GM21717 (cell line): ENCODE data around the gene CPED1.
"Not testable (repeated sequence)": the region's sequence is repeated elsewhere in the genome, so short reads cannot be mapped to it uniquely, and the experiment has no call there.

Experiments used
- ATAC-seq: cut with Tn5 transposase; IDR thresholded peaks from one replicate; pipeline ENCODE4 v1.9.1; 2021; ENCODE audit warnings: mild to moderate bottlenecking, moderate library complexity; ENCODE audit not compliant: unreplicated experiment

Gene CPED1

DNA sequence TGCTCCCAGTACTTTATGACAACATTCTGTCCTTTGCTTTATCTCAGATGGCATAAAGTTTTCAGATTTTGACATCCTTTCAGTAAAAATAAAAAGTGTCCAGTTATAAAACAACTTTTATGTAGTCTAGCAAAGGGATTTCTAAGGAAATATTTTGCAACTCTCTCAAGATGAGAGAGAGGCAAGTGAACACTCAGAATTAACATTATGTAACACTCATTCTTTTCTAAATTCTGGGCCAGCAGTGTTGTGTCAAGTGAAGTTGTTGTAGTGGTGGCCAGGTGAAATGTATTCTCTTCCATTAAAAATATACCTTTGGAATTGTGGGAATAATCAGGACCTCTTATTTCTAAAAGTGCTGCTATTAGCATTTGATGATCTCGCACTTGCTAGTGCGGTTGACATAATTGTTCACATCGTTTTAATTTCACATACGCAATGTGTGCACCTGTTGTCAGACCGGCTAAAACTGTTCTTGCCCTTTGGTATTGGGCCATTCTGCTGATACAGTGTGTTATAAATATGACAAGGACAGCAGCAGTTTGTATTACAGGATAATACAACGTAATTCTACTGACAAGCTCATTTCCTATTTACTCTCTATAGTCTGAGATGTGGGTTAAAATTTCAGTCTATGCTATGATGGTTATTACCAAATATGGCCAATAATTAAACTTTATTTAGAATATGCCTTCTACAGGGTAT is 23.8 kb downstream of the CPED1 start:
- no peak for ATAC-seq

DNA sequence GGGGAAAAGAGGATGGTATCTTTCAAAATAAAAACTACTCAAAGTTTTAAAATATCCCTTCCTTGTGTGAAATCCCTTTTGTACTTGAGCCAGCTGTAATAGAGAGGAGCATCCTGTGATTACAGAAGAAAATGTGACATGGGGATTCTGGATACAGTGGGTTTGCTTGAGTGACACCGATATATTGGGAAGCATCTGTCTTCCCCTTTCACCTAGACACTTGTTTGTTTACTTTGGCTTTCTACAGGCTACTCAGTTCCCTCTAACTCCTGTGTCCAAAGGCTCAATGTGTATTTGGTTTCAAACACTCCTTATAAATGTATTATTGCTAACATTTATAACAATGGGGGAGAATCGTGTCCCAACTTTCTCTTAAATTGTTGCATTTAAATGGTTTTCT is 24.4 kb downstream of the CPED1 start:
- ATAC-seq: no peak

DNA sequence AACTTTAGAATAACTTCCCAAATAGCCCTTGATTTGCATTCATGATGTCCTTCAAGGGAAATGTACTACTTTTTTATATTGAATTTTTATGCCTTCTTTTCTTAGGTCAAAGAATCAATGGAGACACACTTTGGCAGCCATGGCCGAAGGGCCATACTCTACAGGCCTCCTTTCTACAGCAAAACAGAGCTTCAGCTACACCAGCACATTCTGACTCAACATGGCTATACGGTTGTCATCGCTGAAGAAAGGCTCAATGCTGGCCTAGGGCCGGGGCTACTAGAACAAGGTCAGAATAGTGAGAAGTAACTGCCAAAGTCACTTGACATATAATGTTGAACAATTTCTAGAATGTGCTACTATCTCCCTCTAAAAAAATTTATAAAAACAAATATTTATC is 27.0 kb downstream of the CPED1 start:
- ATAC-seq: no peak

DNA sequence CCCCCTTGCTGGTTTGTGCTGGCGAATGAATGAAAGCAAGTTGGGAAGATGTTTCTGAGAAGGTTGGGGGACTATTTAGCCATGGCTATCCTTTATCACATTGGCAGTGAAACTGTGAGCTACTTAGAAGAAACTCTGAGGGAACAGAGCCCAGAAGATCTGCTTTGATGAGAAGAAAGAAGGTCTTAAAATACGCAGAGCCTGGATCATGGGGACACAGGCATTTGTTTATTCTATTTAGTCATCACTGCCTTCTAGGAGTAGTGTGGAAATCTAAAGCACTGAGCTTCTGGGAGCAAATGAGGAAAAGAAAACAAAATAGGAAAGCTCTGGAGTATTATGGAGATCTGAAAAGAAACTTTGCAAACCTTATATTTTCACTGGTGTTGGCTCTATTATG is 28.5 kb downstream of the CPED1 start:
- ATAC-seq: no peak

DNA sequence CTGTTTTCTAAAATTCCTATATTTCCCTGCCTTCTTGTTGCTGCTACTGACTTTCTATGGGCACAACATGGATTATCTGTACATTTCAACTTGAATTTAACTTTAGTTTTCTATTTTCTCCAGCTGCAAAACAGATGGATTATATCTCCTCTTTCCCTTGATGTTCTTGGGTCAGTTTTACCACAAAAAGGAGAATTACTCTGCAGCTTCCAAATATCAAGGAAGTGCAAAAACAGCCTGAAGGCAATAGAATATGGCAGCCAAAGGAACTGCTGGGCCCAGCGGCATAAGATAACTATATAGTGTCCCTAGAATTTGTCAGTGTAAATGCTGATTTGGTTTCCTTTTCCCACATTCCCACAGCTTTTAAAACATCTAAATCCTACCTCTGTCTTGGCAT is 29.1 kb downstream of the CPED1 start:
- ATAC-seq: no peak

DNA sequence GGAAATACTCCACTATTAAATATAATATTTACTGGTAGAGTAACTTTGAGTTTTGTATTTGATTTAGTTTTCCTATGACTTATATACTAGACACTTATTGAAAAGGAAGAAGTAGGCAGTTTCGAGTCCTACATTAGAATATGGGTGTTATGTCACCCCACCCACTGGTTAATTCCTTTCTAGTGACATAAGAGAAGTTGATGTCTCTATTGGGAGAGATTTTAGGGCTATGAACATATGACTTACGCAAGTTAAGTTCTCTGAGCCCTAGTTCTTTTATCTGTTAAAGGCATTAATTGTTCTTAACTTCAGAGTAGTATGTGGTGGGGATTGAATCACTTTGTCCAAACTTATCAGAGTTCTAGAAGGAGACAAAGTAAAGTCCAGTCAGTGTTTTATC is 30.5 kb downstream of the CPED1 start:
- no peak for ATAC-seq

DNA sequence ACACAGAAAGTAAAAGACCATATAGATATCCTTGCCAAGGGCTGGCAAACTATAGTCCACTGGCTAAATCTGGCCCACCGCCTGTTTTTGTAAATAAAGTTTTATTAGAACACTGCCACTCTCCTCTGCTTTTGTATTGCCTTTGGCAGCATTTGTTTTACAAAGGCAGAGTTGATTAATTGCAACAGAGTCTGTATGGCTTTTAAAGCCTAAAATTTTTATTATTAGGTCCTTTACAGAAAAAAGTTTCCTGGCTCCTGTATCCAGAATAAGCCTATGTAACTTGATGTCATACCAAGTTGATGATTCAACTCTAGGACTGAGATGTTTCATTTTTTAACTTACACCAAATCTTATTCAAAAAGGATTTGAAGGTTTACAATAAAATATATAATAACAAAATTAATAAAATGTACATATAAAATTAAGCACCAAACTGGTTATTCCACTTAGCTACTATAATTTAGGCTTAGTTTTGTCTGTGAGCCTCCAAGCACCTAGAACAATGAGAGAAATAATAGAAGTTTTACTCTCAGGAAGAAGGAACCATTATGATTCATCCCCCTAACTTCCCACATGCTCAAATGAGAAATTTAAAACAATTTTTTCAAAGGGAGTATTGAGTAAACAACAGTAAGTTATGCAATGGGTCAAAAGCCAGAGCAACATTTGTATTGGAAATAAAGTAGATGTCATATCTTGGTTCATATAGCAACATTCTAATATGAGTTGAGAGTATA is 31.9 kb downstream of the CPED1 start:
- ATAC-seq: no peak

DNA sequence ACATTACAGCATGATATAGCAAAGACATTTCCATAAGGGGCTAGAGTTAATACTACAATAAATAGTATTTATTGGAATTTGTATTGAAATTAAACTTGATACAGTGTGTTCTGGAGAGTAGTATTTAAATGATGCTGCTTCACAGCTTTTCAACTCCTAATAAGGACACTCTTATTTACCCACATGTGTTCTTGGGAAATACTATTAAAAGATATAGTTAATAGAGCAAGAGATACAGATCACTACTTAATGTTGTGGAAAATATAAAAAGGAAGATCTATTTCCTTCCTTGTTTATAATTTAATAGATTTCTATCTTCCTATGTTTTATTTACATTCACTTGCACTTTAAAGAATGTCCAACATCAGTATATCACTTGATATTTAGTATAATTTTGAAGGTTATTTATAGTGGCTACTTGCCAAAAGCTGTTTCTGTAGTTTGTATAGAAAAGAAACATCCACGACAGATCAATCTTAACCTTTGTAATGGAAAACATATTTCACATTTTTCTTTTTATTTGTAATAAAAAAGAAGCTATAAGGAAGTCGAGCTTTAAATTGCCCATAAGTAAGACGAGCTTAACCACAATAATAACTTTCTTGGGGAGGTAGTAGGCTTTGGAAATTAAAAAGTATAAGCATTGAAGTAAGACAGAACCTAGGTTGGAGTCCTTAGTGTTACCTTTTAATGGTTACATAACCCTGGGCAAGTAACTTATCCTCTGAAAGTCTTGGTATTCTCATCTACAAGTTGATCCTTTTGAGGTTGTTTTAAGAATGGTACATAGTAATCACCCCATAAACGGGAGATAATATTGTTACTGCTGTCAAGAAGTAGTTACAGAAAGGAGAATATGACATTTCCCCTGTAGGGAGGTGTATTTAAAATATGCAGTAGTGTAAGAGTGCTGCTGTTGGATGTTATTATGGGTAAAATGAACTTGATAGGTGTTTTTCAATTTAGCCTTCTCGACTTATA is 32.8 kb downstream of the CPED1 start:
- ATAC-seq: no peak

DNA sequence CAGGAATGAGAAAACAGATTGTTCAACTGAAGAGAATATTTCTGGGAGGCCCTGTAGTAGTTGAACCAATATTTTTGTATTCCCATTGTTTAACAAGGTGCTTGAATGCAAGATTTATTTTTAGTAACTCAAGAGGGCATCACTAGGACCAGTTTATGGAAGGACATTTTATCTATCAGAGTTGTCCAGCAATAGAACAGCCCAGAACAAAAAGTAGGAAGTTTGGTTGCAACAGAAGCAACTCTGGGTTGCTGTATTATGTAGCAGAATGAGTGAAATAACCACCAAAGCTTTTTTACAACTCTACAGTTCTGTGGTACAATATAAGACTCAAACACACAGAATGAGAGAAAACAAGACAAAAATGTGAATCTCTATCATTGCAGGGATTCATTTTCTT is 34.7 kb downstream of the CPED1 start:
- ATAC-seq: no peak

DNA sequence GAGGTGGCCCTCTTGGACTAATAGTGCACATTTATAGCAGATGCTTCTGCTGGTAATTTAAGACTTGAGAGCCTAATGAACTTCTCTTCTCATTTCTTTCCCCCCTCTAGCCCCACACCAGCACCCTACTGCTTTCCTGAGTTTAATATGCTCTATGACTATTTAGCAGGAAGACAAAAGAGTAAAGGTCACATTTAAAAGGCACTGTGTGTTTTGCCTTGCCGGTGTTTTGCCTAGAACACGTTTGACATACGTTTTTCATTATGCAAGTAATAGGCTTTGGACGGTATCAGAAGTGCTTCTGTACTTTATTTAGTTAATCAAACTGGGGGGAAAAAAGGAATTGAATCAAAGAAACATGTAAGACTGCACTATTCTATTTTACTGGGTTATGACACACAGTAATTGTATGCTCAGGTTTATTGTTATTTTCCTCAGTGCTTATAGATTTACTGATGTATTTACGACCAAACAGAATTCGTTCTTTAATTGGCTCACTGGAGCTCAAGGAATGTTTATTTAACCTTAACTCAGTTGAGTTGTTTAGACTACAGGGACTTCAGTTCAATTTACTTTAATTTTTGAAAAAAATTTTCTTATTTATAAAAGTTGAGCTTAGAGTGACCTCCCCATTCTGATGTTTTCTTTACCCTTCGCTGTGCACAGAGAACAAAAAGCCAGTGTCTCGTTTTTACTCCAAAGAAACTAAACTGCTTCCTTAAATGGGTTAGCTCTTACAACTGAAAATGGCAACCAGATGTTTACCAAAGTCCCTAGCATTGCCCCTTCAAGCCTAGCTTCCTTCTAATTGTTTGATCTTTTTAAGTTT is 35.4 kb downstream of the CPED1 start:
- no peak for ATAC-seq

DNA sequence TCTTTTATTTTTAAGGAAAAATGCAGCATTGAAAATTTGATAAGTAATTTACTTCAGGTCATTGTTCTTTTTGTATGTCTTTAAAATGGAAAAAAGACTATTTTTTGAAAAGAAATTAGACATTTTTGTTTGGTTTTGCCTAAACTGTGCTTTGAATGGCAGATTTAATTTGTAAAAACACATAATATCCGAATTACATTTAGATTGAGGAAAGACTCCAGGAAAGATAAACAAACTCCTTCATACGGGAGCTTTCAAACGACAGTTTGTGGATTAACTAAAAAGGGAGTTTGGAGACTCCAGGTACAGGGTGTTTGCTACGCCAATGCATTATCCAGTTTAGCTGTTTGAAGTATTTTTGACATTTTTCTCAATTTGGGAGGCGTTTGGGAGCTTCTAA is 36.1 kb downstream of the CPED1 start:
- ATAC-seq: no peak

DNA sequence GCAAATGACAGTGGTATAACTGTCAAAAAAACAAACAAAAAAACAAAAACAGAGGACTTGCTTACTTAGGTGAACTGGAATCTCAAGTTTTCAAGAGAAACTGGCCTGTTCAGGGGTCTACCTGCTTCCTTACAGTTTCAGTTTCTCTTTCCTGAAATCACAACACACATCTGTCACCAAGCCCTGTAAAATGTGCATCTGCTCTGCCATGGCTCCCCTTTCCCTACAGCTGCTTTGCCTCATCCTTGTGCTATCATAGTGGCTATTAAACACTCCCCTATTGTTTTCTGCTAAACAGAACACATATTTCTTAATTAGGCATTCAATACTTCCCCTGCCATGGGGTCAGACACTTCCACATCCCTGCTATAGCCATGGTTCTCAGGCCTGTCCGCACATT is 37.6 kb downstream of the CPED1 start:
- ATAC-seq: no peak

DNA sequence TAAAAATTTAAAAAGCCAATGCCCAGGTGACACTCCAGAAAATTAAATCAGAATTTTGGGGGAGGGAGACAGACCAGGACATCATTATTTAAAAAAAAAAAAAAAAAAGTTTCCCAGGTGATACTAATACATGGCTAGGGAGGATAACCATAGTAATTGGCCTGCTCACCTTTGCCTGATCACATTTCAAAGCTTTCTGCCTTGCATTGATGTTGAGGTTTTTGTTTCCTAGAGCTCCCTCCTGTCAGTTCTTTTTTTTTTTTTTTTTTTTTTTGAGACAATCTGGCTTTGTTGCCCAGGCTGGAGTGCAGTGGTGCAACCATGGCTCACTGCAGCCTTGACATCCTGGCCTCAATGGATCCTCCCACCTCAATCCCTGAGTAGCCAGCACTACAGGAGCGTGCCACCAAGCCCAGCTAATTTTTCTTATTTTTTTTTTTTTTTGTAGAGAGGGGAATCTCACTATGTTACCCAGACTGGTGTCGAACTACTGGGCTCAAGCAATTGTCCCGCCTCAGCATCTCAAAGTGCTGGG is 38.1 kb downstream of the CPED1 start:
- ATAC-seq: no peak

DNA sequence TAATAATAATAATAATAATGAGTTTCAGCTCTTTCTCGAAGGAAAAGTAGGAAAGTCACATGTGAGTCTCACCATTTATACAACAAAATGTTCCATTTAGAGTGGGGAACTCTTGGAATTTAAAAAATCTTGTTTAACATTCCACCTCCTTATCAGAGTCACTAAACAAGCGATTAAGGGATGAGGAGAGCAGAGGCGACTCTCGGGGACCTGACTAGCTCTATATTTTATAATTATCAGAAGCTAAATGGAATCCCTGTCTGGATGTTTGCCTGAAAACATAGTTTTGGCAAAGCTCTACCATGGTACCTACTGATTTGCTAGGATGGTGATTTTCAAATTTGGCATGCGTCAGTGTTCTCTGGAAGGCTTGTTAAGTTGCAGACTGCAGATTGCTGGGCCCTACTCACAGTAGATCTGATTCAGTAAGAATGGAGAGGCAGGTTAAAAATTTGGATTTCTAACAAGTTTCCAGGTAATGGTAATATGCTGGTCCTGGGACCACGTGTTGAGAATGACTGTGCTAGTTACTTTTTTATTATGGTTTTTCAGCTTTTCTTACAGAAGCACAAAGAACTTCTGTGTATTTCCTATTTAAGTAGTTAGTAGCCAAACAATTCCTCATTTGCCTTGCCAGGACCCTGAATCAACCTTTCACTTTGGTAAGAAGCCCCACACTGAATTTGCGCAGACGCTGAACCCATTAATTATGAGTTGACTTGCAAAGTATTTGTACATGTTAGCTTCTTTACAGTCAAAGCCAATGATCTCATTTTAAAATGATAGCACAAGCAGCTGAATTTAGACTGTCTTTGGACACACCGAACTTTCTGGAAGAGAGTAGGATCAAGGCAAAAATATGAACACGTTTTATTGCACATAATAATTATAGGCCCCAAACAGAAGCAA is 39.5 kb downstream of the CPED1 start:
- ATAC-seq: no peak

DNA sequence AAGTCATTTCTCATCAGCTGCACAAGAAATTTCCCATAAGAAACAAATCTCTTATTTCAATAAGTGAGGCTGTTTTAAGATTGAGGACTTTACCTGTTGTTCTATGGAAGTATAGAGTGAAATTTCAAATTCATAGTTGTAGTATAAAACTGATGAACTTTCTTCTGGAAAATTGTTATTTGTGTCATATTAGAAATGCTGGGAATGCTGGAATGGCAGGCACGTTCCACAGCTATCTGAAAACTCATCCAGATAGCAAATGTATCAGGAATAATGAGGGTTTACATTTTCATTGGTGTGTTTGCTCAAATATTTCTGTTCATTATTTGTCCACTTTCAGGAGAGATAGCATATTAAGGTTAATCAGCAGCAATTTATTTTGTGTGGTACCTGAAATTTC is 40.8 kb downstream of the CPED1 start:
- ATAC-seq: no peak

DNA sequence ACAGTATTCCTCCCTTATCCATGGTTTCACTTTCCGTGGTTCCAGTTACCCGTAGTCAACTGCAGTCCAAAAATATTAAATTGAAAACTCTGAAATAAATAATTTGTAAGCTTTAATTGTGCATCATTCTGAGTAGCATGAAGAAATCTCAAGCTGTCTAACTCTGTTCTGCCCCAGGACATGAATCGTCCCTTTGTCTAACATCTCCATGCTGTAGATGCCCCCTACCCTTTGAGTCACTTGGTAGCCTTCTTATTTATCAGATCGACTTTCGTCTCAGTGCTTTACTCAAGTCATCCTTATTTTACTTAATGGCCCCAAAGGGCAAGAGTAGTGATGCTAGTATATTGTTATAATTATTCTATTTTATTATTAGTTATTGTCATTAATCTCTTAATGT is 41.8 kb downstream of the CPED1 start:
- no peak for ATAC-seq

DNA sequence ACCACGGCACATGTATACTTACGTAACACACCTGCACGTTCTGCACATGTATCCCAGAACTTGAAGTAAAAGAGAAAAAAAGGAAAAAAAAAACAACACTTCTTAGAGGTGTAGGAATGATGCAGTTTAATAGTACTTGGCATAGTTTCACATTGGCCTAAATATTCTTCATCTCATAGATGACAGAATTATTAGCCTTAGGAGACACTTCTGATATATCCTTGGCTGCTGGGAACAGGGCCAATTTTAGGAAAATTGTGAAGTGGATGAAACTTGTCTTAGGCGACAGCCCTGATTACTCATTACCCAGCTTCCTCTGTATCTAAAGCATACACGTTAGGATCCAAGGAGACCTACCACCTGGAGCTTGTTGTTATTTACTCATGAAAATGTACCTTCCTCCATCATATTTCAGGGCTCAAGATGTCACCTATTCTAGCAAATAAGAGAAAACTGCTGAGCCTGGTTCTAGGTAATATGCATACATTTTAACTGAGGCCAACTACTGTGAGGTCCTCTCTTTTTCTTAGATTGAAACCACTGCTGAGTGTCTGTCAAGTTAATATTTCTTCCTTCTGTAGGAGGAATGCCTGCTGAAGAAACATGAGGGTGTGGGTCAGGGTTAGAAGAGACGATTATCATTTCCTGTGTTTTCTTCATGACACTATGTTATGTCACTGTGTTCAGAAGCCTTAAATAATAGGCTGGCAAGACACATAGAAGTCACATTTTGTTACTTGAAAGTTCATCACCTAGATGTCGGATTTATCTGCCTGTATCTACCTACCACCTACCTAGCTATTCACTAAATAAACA is 44.3 kb downstream of the CPED1 start:
- ATAC-seq: no peak

DNA sequence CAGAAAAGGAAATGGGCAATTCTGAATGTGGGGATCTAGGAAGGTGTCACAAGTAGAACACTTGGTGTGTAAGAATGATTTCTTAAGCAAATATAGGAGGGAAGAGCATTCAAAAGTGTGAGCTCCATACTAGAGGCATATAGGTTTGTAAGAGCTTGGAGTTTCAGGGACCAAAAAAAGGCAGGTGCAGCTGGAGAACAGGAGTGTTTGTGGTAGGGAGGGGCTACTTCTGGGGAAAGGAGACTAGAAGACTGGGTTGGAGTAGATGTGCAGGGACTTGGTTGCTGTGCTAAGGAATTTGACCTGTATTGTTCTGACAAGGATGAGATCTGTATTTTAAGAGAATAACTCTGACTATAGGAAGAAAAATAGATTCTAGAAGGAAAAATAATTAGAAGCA is 46.4 kb downstream of the CPED1 start:
- ATAC-seq: no peak

DNA sequence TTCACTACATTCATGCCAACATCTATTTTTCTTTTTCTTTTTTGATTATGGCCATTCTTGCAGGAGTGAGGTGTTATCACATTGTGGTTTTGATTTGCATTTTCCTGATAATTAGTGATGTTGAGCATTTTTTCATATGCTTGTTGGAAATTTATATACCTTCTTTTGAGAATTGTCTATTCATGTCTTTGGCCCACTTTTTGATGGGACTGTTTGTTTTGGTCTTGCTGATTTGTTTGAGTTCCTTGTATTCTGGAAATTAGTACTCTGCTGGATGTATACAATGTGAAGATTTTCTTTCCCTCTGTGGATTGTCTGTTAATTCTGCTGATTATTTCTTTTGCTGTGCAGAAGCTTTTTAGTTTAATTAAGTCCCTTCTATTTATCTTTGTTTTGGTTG is 48.3 kb downstream of the CPED1 start:
- not testable (repeated sequence) for ATAC-seq
